Measurements from ENCODE around the gene KLK11.

DNA sequence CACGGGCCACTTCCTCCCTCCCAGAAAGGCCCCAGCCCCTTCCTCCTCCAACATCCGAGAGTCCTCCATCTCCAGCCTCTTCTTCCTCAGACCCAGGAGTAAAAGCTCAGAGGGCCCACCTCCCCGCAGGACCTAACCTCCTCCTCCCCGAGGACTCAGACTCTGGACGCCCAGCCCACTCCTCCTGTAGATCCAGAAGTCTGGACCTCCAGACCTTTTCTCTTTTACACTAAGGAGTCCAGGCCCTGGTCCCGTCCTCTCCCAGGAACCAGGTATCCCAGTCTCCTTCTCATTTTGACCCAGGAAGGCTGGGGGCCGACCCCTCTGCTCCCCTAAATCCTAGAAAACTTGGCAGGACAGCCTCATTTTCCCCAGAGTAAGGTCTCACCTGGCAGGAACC is 23.1 kb downstream of the KLK11 start:
- TF ChIP-seq, protein P1, sequence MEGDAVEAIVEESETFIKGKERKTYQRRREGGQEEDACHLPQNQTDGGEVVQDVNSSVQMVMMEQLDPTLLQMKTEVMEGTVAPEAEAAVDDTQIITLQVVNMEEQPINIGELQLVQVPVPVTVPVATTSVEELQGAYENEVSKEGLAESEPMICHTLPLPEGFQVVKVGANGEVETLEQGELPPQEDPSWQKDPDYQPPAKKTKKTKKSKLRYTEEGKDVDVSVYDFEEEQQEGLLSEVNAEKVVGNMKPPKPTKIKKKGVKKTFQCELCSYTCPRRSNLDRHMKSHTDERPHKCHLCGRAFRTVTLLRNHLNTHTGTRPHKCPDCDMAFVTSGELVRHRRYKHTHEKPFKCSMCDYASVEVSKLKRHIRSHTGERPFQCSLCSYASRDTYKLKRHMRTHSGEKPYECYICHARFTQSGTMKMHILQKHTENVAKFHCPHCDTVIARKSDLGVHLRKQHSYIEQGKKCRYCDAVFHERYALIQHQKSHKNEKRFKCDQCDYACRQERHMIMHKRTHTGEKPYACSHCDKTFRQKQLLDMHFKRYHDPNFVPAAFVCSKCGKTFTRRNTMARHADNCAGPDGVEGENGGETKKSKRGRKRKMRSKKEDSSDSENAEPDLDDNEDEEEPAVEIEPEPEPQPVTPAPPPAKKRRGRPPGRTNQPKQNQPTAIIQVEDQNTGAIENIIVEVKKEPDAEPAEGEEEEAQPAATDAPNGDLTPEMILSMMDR (IDR thresholded peaks at IDR 0.05) = no peak
- no peak for TF ChIP-seq POLR2A (IDR thresholded peaks at IDR 0.05)
